Vagina (tissue), 2 donors: ENCODE results near the gene NT5DC1.

Source experiments
- POLR2A ChIP-seq, 2 donors: fragments of 450-650 bp; IDR thresholded peaks; one replicate each; pipeline ENCODE4 v1.6.1; 2017; ENCODE audit warnings: antibody characterized with exemption in 2 of 2, mild to moderate bottlenecking in 2 of 2, moderate library complexity in 2 of 2
- POLR2AphosphoS5 ChIP-seq, 2 donors: sonication (generic); formaldehyde crosslinking; IDR thresholded peaks; one replicate each; pipeline ENCODE4 v1.9.0; 2017; ENCODE audit warnings: antibody characterized with exemption in 2 of 2, mild to moderate bottlenecking in 2 of 2, low read depth in 1 of 2; ENCODE audit not compliant: insufficient read depth in 1 of 2
- TF ChIP-seq, protein P1 (sequence below), 3 experiments: fragments of 450-650 bp in 2 of 3; fragments of 200-600 bp in 1 of 3; sonication (generic) in 1 of 3; IDR thresholded peaks; one replicate each; pipeline ENCODE4 v1.5.1; 2017 to 2019; ENCODE audit warnings: antibody characterized with exemption in 3 of 3, mild to moderate bottlenecking in 2 of 3, moderate library complexity in 2 of 3

- TF ChIP-seq, protein P1, sequence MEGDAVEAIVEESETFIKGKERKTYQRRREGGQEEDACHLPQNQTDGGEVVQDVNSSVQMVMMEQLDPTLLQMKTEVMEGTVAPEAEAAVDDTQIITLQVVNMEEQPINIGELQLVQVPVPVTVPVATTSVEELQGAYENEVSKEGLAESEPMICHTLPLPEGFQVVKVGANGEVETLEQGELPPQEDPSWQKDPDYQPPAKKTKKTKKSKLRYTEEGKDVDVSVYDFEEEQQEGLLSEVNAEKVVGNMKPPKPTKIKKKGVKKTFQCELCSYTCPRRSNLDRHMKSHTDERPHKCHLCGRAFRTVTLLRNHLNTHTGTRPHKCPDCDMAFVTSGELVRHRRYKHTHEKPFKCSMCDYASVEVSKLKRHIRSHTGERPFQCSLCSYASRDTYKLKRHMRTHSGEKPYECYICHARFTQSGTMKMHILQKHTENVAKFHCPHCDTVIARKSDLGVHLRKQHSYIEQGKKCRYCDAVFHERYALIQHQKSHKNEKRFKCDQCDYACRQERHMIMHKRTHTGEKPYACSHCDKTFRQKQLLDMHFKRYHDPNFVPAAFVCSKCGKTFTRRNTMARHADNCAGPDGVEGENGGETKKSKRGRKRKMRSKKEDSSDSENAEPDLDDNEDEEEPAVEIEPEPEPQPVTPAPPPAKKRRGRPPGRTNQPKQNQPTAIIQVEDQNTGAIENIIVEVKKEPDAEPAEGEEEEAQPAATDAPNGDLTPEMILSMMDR (IDR thresholded peaks at IDR 0.05): no peak
- no peak for TF ChIP-seq POLR2AphosphoS5 (IDR thresholded peaks at IDR 0.05; ENCODE audit: insufficient read depth in 1 of 2, low read depth in 1 of 2)
- no peak for TF ChIP-seq POLR2A (IDR thresholded peaks at IDR 0.05)
Observed at GRCh38 chr6:116221911-116222310, 121.3 kb downstream of the NT5DC1 start.
